Fibroblast of pulmonary artery (primary cell): ENCODE measurements around the gene TIMM13.

Experiments
- DNase-seq: peaks from one replicate; pipeline ENCODE4 v3.0.0-alpha.2; 2010; ENCODE audit warnings: low read depth
- H3K4me3 ChIP-seq: replicated peaks from 2 replicates; pipeline ENCODE4 v1.5.1; 2011; ENCODE audit warnings: low read depth, mild to moderate bottlenecking, control low read depth, low read length, moderate library complexity
- TF ChIP-seq, protein P1 (sequence below): IDR thresholded peaks from 2 replicates; pipeline ENCODE4 v1.5.1; 2011; ENCODE audit warnings: mild to moderate bottlenecking, control low read depth, low read length, inconsistent platforms; ENCODE audit errors: missing control alignments

TIMM13 gene

GRCh38 chr19:2425622-2426581, 1.5 kb downstream of the TIMM13 start:
- DNase-seq, result no peak
- peak overlapping the region; percentile 88 for H3K4me3 ChIP-seq

DNA sequence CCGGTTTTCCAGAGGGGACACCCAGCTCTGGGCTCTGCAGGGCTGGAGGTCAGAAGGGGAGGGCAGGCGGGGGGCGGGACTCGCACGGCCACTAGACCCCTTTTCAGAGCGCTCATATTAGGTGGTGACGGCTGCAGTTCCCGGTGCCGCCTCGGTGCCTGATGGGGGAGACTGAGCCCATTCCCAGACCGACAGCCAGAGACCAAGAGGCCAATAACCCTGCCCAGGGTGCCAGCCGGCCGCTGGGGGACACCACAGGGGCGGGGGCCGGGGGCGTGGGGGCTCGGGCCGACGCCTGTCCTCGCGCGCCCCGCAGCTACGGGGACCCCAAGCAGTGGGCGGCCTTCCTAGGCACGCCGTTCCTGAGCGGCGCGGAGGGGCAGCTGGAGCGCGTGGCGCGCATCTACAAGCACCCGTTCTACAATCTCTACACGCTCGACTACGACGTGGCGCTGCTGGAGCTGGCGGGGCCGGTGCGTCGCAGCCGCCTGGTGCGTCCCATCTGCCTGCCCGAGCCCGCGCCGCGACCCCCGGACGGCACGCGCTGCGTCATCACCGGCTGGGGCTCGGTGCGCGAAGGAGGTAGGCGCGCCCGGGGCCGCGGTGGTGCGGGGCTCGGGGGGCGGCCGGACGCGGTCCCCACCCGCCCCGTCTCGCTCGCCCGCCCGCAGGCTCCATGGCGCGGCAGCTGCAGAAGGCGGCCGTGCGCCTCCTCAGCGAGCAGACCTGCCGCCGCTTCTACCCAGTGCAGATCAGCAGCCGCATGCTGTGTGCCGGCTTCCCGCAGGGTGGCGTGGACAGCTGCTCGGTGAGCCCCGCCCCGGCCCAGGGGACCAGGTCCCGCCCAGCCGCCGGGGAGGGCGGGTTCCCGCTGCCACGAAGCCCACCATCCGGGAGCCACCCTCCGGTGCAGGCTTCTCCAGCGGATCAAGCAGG, 2.4 kb downstream of the TIMM13 start:
- peak; percentile 75 for DNase-seq
- TF ChIP-seq, protein P1, sequence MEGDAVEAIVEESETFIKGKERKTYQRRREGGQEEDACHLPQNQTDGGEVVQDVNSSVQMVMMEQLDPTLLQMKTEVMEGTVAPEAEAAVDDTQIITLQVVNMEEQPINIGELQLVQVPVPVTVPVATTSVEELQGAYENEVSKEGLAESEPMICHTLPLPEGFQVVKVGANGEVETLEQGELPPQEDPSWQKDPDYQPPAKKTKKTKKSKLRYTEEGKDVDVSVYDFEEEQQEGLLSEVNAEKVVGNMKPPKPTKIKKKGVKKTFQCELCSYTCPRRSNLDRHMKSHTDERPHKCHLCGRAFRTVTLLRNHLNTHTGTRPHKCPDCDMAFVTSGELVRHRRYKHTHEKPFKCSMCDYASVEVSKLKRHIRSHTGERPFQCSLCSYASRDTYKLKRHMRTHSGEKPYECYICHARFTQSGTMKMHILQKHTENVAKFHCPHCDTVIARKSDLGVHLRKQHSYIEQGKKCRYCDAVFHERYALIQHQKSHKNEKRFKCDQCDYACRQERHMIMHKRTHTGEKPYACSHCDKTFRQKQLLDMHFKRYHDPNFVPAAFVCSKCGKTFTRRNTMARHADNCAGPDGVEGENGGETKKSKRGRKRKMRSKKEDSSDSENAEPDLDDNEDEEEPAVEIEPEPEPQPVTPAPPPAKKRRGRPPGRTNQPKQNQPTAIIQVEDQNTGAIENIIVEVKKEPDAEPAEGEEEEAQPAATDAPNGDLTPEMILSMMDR, result peak; percentile 26
- peak overlapping the region; percentile 88 for H3K4me3 ChIP-seq

More at GRCh38 chr19:2425622-2426581, 1.5 kb downstream of the TIMM13 start:
- TF ChIP-seq, protein P1, result no peak

- TF ChIP-seq, protein P1, result no peak
- no peak overlapping the region for H3K4me3 ChIP-seq
- DNase-seq, result no peak
These were observed 3.3 kb downstream of the TIMM13 start for GRCh38 chr19:2423915-2424685.

GRCh38 chr19:2423071-2423914, 4.1 kb downstream of the TIMM13 start:
- H3K4me3 ChIP-seq, result no peak overlapping the region
- TF ChIP-seq, protein P1, result no peak

GRCh38 chr19:2421581-2422306, 5.6 kb downstream of the TIMM13 start:
- TF ChIP-seq, protein P1, result no peak
- DNase-seq, result no peak
- H3K4me3 ChIP-seq, result no peak overlapping the region

More at GRCh38 chr19:2423071-2423914, 4.1 kb downstream of the TIMM13 start:
- DNase-seq, result no peak
